Upper lobe of left lung (tissue), 6 donors: ENCODE data around the gene PRKCA. TPM values are rescaled to one million over a fixed set of nuclear protein-coding genes. Genes with fewer than 3 reads are reported as not detected.

Experiments used
- ATAC-seq, 2 donors: fragments of 200-7000 bp; cut with Tn5 transposase; one replicate each; pipeline ENCODE4 v1.9.1; 2022; ENCODE audit warnings: mild to moderate bottlenecking in 2 of 2, moderate library complexity in 2 of 2; ENCODE audit not compliant: low FRiP score in 2 of 2
- DNase-seq, 2 donors: peaks; one replicate each; pipeline ENCODE4 v3.0.0-alpha.2; 2019 to 2020
- H3K27ac ChIP-seq, 4 donors: fragments of 200-600 bp; sonication (generic); one replicate each; pipeline ENCODE4 v1.5.1; 2016 to 2019
- H3K27me3 ChIP-seq, 4 donors: fragments of 200-600 bp; sonication (generic); one replicate each; pipeline ENCODE4 v1.5.1; 2017 to 2019
- H3K36me3 ChIP-seq, 4 donors: fragments of 200-600 bp; sonication (generic); one replicate each; pipeline ENCODE4 v1.5.1; 2016 to 2019
- H3K4me1 ChIP-seq, 4 donors: fragments of 200-600 bp; sonication (generic); one replicate each; pipeline ENCODE4 v1.5.1; 2018 to 2019
- H3K4me3 ChIP-seq, 4 donors: fragments of 200-600 bp; sonication (generic); one replicate each; pipeline ENCODE4 v1.5.1; 2017 to 2019; ENCODE audit warnings: mild to moderate bottlenecking in 2 of 4, moderate library complexity in 1 of 4
- H3K9me3 ChIP-seq, 4 donors: fragments of 200-600 bp; sonication (generic); one replicate each; pipeline ENCODE4 v1.5.1; 2018 to 2019
- EP300 ChIP-seq, 4 donors: sonication (generic); formaldehyde crosslinking; IDR thresholded peaks; one replicate each; pipeline ENCODE4 v1.5.1; 2017; ENCODE audit warnings: antibody characterized with exemption in 4 of 4, control low read depth in 2 of 4
- POLR2A ChIP-seq, 4 donors: fragments of 450-650 bp; IDR thresholded peaks; one replicate each; pipeline ENCODE4 v1.5.1; 2016 to 2017; ENCODE audit warnings: antibody characterized with exemption in 4 of 4, mild to moderate bottlenecking in 2 of 4
- POLR2AphosphoS5 ChIP-seq, 2 donors: sonication (generic); formaldehyde crosslinking; IDR thresholded peaks; one replicate each; pipeline ENCODE4 v1.5.1; 2017; ENCODE audit warnings: antibody characterized with exemption in 2 of 2
- WGBS, 2 donors: methylation state at CpG; one replicate each; pipeline ENCODE4 v1.1.5; 2017 to 2018; 5-methylcytosine and 5-hydroxymethylcytosine counted together
- total RNA-seq, 6 donors: library from RNA; depleted of rRNA in 4 of 6; stranded (reverse); fragments of >200 nt in 4 of 6; gene quantifications; one replicate each; pipeline versions ENCODE4 v1.1.0 to v1.2.1, GENCODE V29; 2016 to 2021
- TF ChIP-seq, protein P1 (sequence below), 6 experiments: fragments of 450-650 bp in 4 of 6; fragments of 200-600 bp in 2 of 6; sonication (generic) in 2 of 6; IDR thresholded peaks; one replicate each; pipeline ENCODE4 v1.5.1; 2016 to 2019; ENCODE audit warnings: antibody characterized with exemption in 6 of 6
- donor health status: DM: no; HTN: no; CAD: no; lungs with moderate emphysema.
- donor health status: DM: no; HTN: yes; CAD: no; lungs with severe emphysema.

PRKCA gene
- total RNA-seq, 6 donors from 2014 or later: 10.9 to 29.3 (median 18.0) TPM

- TF ChIP-seq, protein P1, sequence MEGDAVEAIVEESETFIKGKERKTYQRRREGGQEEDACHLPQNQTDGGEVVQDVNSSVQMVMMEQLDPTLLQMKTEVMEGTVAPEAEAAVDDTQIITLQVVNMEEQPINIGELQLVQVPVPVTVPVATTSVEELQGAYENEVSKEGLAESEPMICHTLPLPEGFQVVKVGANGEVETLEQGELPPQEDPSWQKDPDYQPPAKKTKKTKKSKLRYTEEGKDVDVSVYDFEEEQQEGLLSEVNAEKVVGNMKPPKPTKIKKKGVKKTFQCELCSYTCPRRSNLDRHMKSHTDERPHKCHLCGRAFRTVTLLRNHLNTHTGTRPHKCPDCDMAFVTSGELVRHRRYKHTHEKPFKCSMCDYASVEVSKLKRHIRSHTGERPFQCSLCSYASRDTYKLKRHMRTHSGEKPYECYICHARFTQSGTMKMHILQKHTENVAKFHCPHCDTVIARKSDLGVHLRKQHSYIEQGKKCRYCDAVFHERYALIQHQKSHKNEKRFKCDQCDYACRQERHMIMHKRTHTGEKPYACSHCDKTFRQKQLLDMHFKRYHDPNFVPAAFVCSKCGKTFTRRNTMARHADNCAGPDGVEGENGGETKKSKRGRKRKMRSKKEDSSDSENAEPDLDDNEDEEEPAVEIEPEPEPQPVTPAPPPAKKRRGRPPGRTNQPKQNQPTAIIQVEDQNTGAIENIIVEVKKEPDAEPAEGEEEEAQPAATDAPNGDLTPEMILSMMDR (IDR thresholded peaks at IDR 0.05): no peak
- no peak for TF ChIP-seq POLR2AphosphoS5 (IDR thresholded peaks at IDR 0.05)
- no peak for TF ChIP-seq EP300 (IDR thresholded peaks at IDR 0.05)
- TF ChIP-seq POLR2A (IDR thresholded peaks at IDR 0.05): no peak
- Histone ChIP-seq H3K36me3 (peaks cover 0 to 4% (median 0%) of the 10 kb centered on the region in 4 donors), H3K27ac (no peak overlapping the region), H3K27me3 (no peaks in the 10 kb centered on the region), H3K4me3 (no peak overlapping the region), H3K4me1 (peaks cover 0 to 9% (median 5%) of the 10 kb centered on the region in 4 donors), H3K9me3 (peaks cover 0 to 7% (median 0%) of the 10 kb centered on the region in 4 donors)
- 88 to 91% methylated on average over 5 of the region's 5 CpGs for WGBS, 2 donors
- DNase-seq: no peak
- no peak for ATAC-seq
These were observed 392.7 kb downstream of the PRKCA start for GRCh38 chr17:66695098-66695497.

DNA sequence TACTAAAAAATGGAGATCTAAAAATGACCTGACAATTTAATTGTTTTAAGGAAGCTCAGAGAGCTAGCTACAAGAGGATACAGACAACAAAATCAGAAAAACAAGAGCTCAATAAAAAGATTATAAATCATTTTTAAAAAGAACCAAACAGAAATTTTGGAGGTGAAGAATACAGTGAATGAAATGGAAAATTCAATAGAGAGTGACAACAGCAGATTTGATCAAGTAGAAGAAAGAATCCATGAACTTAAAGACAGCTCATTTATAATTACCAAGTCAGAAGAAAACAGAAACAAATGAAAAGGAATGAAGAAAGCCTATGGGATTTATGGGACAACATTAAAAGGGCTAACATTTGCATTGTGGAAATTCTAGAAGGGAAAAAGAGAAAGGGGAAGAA lies 395.9 kb downstream of the PRKCA start:
- Histone ChIP-seq H3K4me3 (no peak overlapping the region), H3K27me3 (no peaks in the 10 kb centered on the region), H3K36me3 (peaks cover 0 to 4% (median 0%) of the 10 kb centered on the region in 4 donors), H3K9me3 (peaks cover 0 to 7% (median 0%) of the 10 kb centered on the region in 4 donors), H3K4me1 (no peaks in the 10 kb centered on the region), H3K27ac (no peak overlapping the region)
- TF ChIP-seq, protein P1 (IDR thresholded peaks at IDR 0.05): no peak
- TF ChIP-seq POLR2AphosphoS5 (IDR thresholded peaks at IDR 0.05) (no peak), EP300 (IDR thresholded peaks at IDR 0.05) (no peak), POLR2A (IDR thresholded peaks at IDR 0.05) (no peak)
- no peak for DNase-seq
- no peak for ATAC-seq

DNA sequence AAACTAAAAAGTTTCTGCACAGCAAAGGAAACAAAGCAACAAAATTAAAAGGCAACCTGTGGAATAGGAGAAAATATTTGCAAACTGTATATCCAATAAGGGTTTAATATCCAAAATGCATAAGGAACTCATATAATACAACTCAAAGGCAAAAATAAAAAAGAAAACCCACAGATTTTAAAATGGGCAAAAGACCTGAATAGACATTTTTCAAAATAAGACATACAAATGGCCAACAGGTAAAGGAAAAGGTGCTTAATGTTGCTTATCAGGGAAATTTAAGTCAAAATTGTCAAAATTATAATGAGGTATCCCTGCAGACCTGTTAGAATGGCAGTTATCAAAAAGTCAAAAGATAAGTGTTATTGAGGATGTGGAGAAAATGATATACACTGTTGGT lies 399.0 kb downstream of the PRKCA start:
- ATAC-seq (no peak), DNase-seq (no peak)
- Histone ChIP-seq H3K4me1 (no peaks in the 10 kb centered on the region), H3K4me3 (no peak overlapping the region), H3K36me3 (peaks cover 0 to 4% (median 0%) of the 10 kb centered on the region in 4 donors), H3K27ac (no peak overlapping the region), H3K27me3 (no peaks in the 10 kb centered on the region), H3K9me3 (peaks cover 0 to 7% (median 0%) of the 10 kb centered on the region in 4 donors)
- TF ChIP-seq, protein P1 (IDR thresholded peaks at IDR 0.05): no peak
- TF ChIP-seq POLR2AphosphoS5 (IDR thresholded peaks at IDR 0.05) (no peak), EP300 (IDR thresholded peaks at IDR 0.05) (no peak), POLR2A (IDR thresholded peaks at IDR 0.05) (no peak)

GRCh38 chr17:66702106-66702936 lies 399.9 kb downstream of the PRKCA start:
- 93 to 100% methylated on average over 1 of the region's 1 CpG for WGBS, 2 donors
- no peak for ATAC-seq
- no peak overlapping the region for H3K4me3 ChIP-seq

More at GRCh38 chr17:66702106-66702936, 399.9 kb downstream of the PRKCA start:
- Histone ChIP-seq H3K9me3 (peaks cover 0 to 7% (median 0%) of the 10 kb centered on the region in 4 donors), H3K4me1 (no peaks in the 10 kb centered on the region), H3K27ac (no peak overlapping the region), H3K27me3 (no peaks in the 10 kb centered on the region), H3K36me3 (peaks cover 0 to 4% (median 0%) of the 10 kb centered on the region in 4 donors)
- TF ChIP-seq POLR2A (IDR thresholded peaks at IDR 0.05) (no peak), EP300 (IDR thresholded peaks at IDR 0.05) (no peak), POLR2AphosphoS5 (IDR thresholded peaks at IDR 0.05) (no peak)
- TF ChIP-seq, protein P1 (IDR thresholded peaks at IDR 0.05): no peak
- no peak for DNase-seq
